HG03342 (cell line): Measurements from ENCODE around the gene SHISA6.

Experiments
- ATAC-seq: cut with Tn5 transposase; IDR thresholded peaks from one replicate; pipeline ENCODE4 v1.9.1; 2021; ENCODE audit warnings: mild to moderate bottlenecking, moderate library complexity; ENCODE audit not compliant: unreplicated experiment

Gene SHISA6

DNA sequence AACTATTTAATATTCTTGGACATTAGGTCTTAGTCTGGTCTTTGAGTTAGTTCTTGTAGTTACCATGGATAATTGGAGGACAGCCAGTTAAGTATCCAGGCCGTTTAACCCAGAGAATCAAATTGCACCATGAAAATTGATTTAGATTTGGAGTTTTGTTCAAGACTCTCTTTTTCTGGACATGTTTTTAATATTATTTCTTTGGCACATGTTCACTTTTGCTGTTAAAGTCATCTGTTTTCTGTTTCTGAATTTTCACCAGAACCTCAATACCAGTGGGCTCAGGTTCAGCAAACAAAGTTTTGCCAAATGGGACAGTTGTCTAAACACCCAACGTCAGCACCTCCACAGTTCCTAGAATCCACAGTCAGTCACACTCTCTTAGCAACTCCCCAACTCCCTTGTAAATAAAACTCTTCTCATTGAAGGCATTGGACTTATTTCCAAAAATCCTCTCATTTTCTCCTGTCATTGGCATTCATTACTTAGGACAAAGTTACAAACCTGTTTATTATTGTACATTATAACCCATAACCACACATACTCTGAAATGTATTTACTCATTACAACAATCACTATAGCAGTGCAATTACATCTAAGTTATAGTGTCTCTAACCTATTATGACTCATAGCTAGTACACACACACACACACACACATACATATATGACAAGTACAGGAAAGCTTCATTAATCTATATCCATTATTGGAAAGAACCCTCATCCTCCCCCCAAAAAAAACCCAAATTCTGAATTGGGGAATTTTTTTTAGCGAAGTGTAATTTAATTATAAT lies 323.8 kb downstream of the SHISA6 start:
- no peak for ATAC-seq

GRCh38 chr17:11565591-11565990 lies 324.6 kb downstream of the SHISA6 start:
- no peak for ATAC-seq

DNA sequence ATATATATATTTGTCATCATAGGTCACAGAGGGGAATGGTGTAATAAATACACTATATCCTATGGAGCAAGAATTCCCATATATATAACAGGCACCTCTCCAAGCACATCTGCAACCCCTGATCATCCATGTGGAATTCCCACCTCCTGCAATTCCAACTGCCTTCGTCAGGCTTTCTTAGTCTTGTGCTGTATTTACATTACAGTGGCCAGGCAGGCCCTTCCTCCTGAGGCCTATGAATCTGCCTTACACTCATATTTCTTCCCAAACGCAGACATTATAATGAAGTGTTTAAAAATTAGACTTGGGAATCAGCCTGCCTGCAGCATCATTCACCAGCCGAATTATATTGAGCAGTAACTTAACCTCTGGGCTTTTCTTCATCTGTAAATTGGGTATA lies 338.0 kb downstream of the SHISA6 start:
- no peak for ATAC-seq

GRCh38 chr17:11580677-11581076 lies 339.7 kb downstream of the SHISA6 start:
- no peak for ATAC-seq

DNA sequence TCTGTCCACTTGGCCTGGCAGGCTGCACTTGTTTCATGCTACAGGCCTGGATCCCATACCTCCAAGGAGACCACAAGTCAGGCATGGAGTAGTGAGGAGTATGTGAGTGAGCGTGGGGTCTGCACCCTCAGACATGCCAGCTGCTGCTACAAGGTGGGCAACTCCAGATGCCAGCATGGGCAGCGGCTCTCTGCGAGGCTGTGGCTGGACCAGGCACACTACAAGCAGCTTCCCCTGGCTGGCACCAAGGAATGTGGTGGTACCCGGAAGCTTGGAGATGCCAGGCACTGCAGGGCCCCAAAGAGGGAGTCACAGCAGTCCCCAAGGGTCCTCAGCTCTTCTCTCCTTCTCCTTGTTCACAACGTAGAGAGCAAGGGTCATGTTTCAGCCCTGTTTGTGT lies 341.2 kb downstream of the SHISA6 start:
- ATAC-seq, result no peak

GRCh38 chr17:11583306-11583992 lies 342.4 kb downstream of the SHISA6 start:
- ATAC-seq, result no peak

GRCh38 chr17:11589716-11590115 lies 348.7 kb downstream of the SHISA6 start:
- ATAC-seq, result no peak

GRCh38 chr17:11598274-11599221 lies 357.5 kb downstream of the SHISA6 start, which contains the start of gene DNAH9:
Gene DNAH9, plus strand, starts transcription at chr17:11598470. Its CDS starts 29 bp downstream, at chr17:11598499.
- no peak for ATAC-seq

DNA sequence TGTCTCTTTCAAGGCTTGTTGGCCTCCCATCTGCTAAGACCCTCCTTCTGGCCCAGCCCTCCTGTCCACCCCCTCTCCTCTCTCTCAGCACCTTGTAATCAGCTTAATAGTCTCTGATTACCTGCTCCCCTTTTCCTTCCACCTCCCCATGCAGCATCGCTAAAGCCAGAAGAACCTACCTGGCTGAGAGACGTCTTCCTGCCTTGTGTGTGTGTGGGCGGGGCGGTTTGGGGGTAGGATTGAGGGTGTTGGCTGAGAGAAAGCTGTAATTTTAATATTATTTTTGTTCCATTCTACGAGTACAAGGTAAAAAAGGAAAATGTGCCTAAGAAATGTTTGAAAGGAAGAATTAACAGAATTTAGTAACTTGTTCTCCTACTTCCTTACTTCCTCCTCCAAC lies 360.6 kb downstream of the SHISA6 start:
- ATAC-seq, result no peak

DNA sequence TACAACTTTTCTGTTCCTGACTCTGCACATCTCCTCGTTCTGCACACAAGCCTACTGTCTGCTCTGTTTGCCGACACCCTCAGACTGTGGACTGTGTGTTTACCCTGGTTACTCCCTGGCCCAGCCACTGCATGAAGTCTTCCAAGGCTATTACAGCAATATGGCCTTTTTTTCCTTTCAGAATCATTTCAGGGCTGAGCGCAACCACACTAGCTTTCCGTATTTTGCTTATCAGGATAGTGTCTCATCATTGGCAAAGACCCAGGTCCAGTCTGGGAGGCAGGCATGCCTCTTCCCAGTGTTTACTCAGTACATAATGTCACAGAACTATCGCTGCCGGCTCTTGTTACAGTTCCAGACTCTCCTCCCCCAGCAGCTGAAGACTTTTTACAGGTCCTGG lies 367.4 kb downstream of the SHISA6 start:
- ATAC-seq, result no peak

- ATAC-seq, result no peak
Measured at GRCh38 chr17:11610999-11611566, 370.1 kb downstream of the SHISA6 start.

DNA sequence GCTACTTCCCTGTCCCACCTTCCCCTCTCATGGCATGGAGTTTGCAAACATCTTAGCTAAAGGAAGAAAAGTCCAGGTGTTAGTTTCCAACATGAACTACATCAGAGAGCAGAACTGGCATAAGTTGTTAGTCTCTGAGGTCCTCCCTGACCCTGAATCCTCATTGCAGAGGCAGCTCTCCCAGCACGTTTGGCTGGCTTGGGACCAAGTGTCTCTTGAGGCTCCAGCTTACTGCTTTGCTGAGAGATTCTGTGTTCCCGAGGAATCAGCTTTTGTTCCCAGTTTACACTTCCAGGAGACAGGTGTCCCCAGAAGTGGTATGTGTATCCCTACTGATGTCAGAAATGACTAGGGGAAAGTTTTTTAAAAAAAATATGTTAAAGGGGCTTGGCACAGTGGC lies 371.9 kb downstream of the SHISA6 start:
- ATAC-seq, result no peak
